Vagina (tissue), 2 donors: ENCODE data around the gene CHRNA7.

Experiments
- POLR2A ChIP-seq, 2 donors: fragments of 450-650 bp; IDR thresholded peaks; one replicate each; pipeline ENCODE4 v1.6.1; 2017; ENCODE audit warnings: antibody characterized with exemption in 2 of 2, mild to moderate bottlenecking in 2 of 2, moderate library complexity in 2 of 2
- TF ChIP-seq, protein P1 (sequence below), 3 experiments: fragments of 450-650 bp in 2 of 3; fragments of 200-600 bp in 1 of 3; sonication (generic) in 1 of 3; IDR thresholded peaks; one replicate each; pipeline ENCODE4 v1.5.1; 2017 to 2019; ENCODE audit warnings: antibody characterized with exemption in 3 of 3, mild to moderate bottlenecking in 2 of 3, moderate library complexity in 2 of 3

DNA sequence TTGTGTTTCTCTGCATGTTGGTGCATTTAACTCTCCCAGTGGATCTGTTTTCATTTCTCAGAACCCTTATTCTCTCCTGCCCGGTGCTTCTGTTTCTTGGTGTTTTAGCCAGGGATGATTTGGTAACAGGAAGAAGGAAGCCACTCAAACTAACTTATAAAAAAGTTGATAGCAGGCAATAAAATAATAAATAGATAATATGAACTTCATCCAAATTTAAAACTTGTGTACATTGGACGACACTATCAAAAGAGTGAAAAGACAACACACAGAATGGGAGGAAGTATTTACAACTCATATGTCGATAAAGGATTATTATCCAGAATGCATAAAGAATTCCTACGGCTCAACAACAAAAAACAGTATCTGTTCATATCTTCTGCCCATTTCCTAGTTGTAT lies 37.3 kb upstream of the CHRNA7 start:
- TF ChIP-seq, protein P1, sequence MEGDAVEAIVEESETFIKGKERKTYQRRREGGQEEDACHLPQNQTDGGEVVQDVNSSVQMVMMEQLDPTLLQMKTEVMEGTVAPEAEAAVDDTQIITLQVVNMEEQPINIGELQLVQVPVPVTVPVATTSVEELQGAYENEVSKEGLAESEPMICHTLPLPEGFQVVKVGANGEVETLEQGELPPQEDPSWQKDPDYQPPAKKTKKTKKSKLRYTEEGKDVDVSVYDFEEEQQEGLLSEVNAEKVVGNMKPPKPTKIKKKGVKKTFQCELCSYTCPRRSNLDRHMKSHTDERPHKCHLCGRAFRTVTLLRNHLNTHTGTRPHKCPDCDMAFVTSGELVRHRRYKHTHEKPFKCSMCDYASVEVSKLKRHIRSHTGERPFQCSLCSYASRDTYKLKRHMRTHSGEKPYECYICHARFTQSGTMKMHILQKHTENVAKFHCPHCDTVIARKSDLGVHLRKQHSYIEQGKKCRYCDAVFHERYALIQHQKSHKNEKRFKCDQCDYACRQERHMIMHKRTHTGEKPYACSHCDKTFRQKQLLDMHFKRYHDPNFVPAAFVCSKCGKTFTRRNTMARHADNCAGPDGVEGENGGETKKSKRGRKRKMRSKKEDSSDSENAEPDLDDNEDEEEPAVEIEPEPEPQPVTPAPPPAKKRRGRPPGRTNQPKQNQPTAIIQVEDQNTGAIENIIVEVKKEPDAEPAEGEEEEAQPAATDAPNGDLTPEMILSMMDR (IDR thresholded peaks at IDR 0.05): no peak
- no peak for TF ChIP-seq POLR2A (IDR thresholded peaks at IDR 0.05)
